Stimulated activated CD4-positive, alpha-beta T cell treated with anti-CD3 and anti-CD28 coated beads, TNF-alpha, amount 100 ng/mL, for 48 hours (primary cell): ENCODE results near the gene CCDC50.
A peak's percentile ranks its signal among the peaks of the same experiment; 100 is the strongest.

ENCODE experiments used
- DNase-seq, 3 donors: peaks; one replicate each; pipeline ENCODE4 v3.0.0-alpha.2; 2020; ENCODE audit warnings: low read depth in 3 of 3

CCDC50 gene, protein sequence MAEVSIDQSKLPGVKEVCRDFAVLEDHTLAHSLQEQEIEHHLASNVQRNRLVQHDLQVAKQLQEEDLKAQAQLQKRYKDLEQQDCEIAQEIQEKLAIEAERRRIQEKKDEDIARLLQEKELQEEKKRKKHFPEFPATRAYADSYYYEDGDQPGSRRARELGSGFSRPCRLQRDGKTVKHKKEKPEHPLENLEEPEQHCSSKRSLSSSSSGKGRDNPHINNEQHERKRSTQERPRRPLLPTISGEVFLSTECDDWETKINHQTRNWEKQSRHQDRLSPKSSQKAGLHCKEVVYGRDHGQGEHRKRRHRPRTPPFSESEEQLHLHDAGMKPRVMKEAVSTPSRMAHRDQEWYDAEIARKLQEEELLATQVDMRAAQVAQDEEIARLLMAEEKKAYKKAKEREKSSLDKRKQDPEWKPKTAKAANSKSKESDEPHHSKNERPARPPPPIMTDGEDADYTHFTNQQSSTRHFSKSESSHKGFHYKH

DNA sequence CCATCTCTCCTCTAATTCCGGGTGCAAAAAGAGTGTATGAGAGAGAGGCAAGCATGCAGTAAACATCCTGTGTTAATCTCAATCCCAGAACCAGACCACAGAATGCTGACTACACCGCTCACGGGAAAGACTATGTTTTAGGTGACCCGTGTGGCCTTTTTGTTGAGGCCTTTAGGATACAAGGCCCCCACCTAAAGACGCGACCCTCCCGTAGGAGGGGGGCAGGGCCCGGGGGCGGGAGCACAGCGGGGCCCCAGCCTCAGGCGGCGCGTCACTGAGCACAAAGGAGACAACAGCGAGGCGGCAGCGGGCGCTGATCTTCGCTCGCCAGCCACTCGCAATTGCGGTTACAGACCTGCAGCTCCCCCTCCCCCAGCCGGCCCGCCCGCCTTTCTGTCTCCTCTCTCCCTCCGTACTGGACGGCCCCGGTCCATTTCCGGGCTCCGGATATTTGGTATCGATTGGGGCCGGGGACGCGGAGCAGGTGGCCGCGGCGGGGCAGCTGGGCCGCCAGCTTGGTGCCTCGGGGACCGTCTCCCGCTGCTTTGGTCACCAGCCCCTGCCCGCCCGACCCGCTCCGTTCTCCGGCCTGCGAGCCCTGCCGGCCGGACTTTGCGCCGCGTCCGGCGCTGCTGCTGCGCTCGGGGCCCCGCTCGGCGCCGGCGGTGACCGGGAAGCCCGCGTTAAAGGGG, at the start of gene CCDC50:
Gene CCDC50 (plus strand): TSS at position 433 of the 692 bp plus-strand sequence. CDS start 281 bp downstream, outside the sequence.
- DNase-seq = peak; percentile 4 to 40 (median 8)

DNA sequence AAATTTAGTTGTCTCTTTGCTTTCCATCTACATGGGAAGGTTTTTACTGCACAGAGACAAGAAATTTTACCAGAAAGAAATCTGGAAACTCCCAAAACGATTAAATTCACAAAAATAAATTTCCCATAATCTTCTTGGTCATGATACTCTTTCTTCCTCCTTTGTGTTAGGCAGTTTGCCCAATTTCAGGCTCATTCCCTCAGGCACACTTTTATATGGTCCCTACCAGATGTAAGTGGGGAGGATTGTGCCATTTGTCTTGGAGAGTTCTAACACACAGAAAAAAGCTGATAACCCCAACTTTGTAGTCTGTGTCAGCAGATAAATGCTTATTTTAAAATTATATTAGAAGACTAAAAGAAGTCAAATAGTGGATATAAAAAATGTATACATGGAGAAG, 49.1 kb upstream of the CCDC50 start:
- DNase-seq = no peak

DNA sequence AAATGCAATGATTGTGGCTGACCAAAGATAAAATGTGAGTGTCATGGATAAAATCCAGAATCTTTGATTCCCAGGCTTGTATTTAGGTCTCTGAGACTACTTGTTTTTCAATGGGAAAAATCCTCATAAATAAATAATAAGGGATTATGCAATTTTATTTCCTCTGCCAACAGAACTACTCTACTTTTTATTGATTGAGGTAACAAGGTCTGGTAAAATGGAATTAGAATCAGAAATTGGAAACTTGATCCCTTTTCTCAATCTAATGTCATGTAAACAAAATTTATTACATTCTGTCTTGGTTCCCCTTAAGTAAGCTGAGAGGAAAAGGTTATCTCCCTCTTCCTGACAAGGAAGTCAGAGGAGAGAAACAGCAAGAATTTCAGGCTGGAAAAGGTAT, 48.3 kb upstream of the CCDC50 start:
- DNase-seq = no peak

DNA sequence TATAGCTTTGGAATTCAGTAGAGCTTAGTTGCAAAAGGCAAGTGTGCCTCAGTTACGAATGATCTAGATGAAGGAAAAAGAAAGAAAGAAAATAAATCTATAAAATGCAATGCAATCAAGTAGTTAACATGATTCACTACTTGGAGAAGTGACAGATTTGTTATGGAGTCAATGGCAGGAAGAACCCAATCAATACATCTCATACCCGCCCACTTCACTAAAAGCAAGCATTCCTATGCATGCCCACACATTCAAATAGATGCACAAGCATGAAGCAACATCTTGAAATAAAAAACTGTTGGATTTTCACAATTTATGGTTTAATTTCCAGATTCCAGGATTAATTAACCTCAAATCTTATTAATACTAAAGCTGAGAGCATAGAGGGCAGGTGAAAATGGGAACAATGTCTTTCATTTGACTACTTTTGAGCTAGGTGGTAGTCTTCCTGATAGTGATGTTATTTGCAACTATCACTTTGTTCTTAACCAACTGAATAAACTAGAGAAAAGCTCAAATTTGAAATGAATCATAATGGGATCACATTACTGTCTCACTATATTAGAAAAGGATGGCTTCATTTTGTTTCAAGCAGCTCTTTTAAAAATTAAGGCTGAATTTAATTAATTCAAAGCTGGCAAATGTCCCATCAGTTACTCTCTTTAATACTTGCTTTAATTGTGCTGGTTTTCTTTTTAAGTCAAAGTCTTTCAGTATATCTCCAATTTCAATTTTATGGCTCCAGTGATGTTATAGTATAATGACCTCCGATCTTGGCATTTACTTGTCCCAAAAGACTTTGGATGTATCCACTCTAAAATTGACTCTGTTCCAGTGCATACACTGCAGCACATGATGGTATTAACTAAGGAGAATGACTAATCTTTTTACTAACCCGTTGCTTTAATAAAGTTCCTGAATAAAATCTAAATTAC, 46.7 kb upstream of the CCDC50 start:
- DNase-seq = no peak

DNA sequence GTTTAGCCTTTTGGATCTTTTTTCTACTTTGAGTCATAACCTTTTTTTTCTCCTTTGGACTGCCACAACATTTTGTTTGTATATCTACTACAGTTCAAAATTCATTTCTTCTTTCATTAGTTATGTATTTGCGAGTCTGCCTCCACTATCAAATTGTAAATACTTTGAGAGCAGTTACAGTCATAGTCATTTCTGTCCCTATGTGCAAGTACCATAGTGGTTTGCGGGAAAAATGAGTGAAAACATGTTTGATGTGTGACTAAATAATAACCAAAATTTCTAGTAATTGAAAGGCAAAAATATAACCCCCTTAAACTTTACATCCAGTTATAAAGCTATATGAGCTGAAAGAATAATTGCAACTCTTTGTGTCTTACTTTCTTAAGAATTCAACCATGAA, 45.8 kb upstream of the CCDC50 start:
- no peak for DNase-seq

DNA sequence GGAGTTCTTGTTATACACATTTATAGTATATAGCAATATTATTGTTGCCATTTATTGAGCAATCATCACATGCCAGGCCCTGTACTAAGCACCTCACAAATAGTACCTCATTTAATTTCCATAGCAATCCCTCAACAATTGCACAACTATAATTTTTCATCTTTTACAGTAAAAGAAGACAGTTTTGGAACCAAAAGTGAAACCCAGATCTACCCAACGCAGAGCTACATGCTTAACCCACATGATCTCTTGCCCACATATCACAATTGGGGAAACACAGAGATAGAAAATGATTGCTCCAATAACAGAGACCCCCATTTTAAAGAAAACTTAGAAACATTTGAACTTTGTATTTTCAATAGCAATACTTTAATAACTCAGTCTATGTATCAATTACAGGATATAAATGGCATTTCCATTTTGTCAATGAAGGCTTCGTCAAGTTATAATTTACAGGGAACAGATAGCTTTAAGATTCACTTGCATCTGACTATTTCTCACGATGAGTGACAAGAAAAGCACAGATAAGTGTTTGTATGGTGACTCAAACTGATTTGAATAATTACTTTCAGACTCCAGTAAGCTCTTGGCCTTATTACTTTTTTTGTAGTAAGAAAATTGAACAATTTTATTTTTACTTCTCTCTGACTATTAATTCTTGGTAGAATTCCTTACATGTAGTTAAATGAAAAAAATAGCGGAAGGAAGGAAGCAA, 38.7 kb upstream of the CCDC50 start:
- no peak for DNase-seq

DNA sequence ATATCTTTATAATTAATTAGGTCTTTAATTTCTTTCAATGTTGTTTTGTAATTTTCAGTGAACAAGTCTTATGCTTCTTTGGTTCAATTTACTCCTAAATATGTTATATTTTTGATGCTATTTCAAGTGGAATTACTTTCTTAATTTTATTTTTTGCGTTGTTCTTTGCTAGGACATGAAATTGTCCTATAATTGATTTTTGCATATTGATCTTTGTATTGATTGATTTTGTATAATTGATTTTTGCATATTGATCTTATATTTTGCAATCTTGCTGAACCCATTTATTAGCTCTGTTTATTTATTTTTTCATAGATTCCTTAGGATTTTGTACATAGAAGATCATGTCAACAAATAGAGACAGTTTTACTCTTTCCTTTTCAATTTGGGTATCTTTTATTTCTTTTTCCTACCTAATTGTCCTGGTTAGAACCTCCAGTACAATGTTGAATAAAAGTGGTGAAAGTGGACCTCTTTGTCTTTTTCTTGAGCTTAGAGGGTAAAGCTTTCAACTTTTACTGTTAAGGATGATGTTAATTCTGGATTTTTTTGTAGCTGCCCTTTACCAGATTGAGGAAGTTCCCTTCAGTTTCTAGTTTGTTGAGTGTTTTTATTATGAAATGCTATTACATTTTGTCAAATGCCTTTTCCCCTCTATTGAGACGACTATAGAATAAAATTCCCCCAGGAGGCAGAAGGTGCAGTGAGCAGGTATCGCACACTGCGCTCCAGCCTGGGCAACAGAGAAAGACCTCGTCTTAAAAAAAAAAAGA, 36.8 kb upstream of the CCDC50 start:
- DNase-seq = no peak

DNA sequence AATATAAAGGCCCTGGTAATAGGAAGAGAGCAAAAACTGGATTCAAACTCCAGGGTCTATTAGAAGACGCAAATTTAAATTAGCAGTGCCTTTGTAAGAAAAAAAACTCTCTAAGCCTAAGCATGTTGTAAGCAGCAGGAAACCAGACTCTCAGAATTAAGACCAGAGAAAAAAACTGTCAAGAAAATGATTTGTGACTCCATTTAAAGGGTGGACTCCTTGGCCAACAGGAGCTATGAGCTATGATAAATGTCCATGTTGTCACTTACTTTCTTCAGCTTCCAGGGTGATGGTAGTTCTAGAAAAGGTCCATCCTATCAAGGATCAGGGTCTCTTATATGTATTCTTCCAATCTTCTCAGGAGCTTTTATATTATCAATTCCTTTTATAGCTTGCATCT, 34.9 kb upstream of the CCDC50 start:
- DNase-seq = no peak

DNA sequence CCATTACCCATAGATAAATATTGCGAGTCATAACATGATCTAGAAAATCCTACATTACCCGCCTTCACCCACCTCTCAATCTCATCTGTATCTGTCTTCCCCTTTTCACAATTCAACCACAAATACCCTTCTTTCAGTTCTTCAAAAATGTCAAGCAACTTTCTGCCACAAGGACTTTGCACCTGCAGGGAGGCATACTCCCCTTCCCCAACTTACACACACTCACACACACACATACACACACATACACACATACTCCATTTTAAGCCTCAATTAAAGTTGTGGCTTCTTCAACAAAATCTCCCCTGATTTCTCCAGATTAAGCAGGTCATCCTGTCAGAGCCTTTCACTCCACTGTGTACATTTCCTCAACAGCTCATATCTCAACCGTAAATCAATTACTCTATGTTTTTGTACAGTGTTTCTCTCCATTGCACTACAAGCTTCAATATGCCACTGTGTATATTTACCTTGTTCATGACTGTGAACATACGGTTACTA, 33.1 kb upstream of the CCDC50 start:
- no peak for DNase-seq

DNA sequence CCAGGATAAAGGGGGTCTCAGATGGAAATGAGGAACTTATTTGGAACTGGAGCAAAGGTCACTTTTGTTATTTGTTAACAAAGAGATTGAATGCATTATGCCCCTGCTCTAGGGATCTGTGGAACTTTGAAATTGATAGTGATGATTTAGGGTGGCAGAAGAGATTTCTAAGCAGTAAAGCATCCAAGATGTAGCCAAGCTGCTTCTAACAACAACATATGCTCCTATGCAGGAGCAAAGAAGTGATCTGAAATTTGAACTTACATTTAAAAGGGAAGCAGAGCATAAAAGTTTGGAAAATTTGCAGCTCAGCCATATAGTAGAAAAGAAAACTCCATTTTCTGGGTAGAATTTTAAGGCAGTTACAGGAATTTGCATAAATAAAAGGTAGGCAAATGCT, 30.3 kb upstream of the CCDC50 start:
- no peak for DNase-seq

DNA sequence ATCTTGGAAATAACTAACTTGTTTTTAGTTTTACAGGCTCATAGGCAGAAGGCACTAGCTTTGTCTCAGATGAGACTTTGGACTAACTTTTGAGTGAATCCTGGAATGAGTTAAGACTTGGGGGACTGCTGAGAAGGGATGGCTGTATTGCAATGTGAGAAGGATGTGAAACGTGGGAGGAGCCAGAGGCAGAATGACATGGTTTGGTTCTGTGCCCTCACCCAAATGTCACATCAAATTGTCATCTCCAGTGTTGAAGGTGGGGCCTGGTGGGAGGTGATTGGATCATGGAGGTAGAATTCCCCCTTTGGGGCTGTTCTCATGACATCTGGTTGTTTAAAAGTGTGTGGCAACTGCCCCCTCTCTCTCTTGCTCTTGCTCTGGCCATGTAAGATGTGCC, 28.8 kb upstream of the CCDC50 start:
- no peak for DNase-seq

DNA sequence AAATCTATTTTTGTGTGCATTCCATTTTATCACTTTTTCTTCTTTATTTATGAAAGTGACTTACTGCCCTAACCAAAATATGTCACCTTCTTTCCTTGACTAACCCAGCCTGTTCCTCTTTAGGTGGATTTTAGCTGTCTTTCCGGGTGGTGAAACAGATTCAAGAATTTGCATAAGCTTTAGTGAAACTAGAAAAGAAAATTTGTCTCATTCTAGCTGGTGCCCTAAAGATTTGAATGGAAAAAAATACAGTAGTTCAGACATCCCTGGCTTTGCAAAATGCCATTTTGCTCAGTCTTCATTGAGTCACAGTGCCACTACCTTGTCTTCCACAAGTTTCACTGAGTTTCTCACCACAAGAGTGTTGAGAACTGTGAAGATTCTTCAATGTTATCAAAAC, 28.2 kb upstream of the CCDC50 start:
- no peak for DNase-seq

DNA sequence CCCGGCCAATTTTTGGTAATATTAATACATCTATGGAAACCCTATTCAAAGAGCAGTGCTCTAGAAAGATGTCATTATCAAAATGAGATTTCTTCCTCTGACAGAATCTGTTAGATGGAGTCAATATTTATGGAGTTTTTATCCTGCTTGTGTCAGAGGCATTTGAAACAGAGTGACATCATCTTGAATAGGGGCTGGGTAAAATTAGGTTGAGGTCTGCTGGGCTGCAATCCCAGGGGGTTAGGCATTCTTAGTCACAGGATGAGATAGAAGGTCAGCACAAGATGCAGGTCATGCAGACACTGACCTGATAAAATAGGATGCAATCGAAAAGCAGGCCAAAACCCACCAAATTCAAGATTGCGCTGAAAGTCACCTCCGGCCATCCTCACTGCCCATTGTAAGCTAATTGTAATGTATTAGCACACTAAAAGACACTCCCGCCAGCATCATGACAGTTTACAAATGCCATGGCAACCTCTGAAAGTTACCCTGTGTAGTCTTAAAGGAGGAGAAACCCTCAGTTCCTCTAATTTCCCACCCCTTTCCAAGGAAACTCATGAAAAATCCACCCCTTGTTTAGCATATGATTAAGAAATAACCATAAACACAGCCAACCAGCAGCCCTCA, 27.3 kb upstream of the CCDC50 start:
- DNase-seq = no peak

DNA sequence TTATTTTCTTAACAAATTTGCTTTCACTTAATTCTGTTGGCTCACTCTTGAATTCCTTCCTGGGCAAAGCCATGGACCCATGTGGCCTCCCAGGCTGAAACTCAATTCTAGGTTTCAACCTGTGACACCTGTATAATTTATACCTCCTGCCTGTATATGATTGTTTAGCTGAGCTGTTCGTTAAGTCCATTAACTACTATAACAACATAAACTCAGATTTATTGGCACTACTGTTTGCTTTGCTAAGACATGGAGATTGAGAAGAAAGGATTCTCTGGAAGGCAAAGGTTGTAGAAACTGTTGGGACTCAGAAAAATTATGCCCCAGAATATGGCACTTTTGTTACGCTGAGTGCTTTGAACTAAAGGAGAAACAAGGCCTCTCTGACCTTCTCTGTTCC, 26.7 kb upstream of the CCDC50 start:
- no peak for DNase-seq

DNA sequence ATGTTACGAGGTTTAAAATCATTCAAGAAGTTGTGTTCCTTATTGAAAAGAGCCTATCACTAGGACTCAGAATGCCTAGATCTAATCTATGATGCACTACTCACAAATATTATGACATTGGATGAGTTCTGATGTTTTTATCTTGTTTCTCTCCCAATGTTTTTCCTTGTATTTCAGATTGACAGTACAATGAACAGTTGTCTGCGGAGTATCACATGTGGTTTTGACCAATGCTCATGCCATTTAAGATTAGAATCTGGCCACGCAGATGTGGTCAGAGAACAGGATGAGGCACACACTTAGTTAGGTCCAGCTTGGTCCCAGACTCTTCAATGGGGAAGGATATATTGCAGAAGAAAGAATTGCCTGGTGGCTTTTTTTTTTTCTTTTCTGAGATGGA, 25.6 kb upstream of the CCDC50 start:
- DNase-seq = no peak

DNA sequence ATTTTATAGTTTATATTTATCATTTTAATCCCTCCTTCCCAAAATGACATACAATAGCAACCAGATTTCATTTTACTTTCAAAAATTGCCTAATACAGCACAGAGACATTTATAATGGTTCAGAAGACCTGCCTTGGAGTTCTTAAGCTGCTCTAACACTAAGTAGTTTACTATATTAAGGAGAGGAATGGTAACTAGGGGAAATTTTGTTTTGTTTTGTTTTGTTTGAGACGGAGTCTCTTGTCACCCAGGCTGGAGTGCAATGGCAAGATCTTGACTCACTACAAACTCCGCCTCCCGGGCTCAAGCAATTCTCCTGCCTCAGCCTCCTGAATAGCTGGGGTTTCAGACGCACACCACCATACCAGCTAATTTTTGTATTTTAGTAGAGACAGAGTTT, 22.8 kb upstream of the CCDC50 start:
- no peak for DNase-seq

DNA sequence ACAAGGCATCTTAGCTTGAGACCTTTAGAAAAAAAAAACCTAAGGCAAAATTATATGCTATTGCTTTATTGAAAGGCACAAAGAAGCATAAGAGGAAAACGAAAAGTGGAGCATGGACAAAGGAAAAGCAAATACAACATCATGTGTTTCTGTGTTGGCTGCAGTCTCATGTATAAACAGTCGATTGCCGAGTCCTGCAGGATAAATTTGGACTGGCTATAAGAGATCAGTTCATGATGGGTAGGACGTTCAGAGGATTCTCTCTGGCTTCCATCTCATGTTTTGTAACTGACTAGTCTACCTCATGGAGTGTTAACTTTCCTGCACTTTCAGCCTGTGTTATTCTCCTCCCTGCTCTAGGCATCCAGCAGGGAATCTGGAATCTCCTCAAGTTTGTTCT, 21.9 kb upstream of the CCDC50 start:
- DNase-seq = no peak

DNA sequence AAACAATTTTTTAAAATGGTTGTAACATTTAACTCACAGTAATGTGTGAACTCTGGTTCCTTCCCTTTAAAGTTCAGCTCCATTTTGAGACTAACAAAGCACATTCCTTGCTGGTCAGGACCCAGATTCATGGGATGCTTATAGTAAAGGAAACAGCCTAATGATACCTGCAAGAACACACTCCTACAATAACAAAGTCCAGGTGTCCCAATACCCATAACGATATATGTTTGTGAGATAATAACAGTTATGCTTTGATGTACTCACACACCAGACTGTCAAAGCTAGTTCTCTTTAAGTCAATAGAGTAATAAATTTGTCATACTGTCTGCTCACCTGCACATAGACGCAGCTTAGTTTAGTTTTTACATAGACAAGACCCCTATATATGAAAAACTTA, 15.9 kb upstream of the CCDC50 start:
- DNase-seq = no peak

DNA sequence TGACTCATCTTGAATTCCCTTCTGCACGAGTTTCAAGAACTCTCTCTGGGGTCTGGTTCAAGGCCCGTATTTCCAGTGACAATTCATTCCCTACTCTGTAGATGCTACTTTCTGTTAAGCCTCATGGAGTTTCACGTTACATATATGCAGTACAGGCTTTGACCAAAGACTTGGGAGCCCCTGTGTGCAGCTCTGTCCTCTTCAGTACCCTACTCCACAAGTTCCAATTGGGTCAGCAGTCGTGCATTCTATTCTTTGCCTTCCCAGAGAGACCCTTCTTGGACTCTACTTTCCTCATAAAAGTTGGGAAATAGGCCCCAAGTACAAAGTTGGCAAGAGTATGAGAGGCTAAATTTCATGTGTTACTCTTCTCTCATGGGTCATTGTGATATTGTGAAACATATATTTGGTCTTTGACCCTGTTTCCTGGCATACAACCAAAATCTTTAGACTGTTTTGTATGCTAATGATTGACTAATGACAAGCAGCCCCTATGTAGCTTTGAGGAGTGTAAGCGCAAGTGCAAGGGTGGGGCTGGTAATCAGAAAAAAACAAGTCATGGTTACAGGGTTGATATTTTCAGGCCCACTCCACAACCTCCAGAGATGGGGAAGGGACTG, 15.0 kb upstream of the CCDC50 start:
- DNase-seq = no peak
